Measurements from ENCODE around the gene KCNT1. TPM values are rescaled to one million over a fixed set of nuclear protein-coding genes. Genes with fewer than 3 reads are reported as not detected.

KCNT1 gene
- total and polyA plus RNA-seq, 3 donors from 2014 or later, result 1.8 to 7.3 (median 5.3) TPM

DNA sequence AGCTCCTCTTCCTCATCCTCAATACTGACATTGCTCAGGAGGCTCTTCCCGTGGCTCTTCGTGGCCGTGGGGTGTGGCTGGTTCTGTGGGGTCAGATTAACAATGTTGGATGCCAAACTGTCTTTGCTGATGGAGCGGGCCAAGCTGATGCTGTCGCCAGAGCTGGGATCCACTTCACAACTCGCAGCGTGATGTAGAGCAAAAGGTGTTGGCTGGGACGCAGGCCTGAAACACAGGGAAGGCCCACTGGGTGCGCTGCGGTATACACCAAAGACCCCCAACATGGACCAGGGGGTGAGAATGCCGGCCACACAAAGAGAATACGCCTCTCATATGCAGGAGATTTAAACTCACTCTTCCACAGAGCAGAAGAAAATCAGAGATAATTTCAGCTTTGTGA is 121.1 kb downstream of the KCNT1 start:
- Histone ChIP-seq H3K9me3 (no peaks in the 10 kb centered on the region), H3K27me3 (no peaks in the 10 kb centered on the region), H3K36me3 (ENCODE audit: low read depth, missing control alignments) (no peaks in the 10 kb centered on the region), H3K27ac (no peak overlapping the region), H3K4me1 (no peaks in the 10 kb centered on the region), H3K4me3 (no peak overlapping the region)
- no peak for DNase-seq
- intact Hi-C loops (cut with DNase I; ENCODE audit: low total_unique reads), result no loop called here
- TF ChIP-seq, protein P1, sequence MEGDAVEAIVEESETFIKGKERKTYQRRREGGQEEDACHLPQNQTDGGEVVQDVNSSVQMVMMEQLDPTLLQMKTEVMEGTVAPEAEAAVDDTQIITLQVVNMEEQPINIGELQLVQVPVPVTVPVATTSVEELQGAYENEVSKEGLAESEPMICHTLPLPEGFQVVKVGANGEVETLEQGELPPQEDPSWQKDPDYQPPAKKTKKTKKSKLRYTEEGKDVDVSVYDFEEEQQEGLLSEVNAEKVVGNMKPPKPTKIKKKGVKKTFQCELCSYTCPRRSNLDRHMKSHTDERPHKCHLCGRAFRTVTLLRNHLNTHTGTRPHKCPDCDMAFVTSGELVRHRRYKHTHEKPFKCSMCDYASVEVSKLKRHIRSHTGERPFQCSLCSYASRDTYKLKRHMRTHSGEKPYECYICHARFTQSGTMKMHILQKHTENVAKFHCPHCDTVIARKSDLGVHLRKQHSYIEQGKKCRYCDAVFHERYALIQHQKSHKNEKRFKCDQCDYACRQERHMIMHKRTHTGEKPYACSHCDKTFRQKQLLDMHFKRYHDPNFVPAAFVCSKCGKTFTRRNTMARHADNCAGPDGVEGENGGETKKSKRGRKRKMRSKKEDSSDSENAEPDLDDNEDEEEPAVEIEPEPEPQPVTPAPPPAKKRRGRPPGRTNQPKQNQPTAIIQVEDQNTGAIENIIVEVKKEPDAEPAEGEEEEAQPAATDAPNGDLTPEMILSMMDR (IDR thresholded peaks at IDR 0.05), result no peak
- no peak for TF ChIP-seq POLR2A (IDR thresholded peaks at IDR 0.05)
- 89 to 95% methylated on average over 12 of the region's 12 CpGs for WGBS, 2 donors

DNA sequence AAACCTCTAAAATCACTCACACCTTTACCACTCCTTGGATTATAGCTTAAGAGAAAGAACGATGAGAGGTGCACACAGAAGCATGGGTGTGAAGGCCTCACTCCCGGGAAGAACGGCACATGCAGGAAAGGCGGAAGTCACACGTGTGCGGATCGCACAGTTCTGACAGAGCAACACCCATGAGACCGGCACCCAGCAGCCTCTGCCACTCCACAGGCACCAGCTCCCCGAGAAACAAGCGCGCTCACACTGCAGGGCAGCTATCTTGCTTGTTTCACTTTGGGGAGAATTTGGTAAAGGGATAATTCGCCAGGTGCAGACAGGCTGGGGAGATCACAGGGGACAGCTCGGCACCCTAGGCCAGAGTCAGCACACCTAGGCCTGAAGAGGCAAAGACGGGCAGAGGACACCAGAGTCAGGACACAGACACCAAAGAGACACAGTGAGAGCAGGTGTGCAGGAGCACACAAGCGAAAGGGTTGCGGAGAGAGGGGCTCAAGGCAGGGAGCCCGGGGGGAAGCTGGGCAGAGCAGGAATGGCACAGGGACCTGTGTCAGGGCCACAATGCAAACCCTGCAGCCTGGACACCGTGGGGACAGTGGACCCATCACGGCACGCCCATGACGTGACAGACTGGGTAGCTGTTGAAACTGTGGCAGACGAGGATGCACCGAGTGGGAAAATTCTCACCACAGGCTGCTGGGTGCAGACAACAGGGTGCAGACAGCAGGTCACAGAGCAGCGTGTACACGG is 123.6 kb downstream of the KCNT1 start:
- Histone ChIP-seq H3K9me3 (no peaks in the 10 kb centered on the region), H3K27me3 (no peaks in the 10 kb centered on the region), H3K4me3 (no peak overlapping the region), H3K36me3 (ENCODE audit: low read depth, missing control alignments) (no peaks in the 10 kb centered on the region), H3K4me1 (no peaks in the 10 kb centered on the region), H3K27ac (no peak overlapping the region)
- 81 to 91% methylated on average over 21 to 25 of the region's 25 CpGs for WGBS, 2 donors
- intact Hi-C loops (cut with DNase I; ENCODE audit: low total_unique reads), result no loop called here
- DNase-seq, result no peak
- TF ChIP-seq POLR2A (IDR thresholded peaks at IDR 0.05), result no peak
- TF ChIP-seq, protein P1 (IDR thresholded peaks at IDR 0.05), result no peak

DNA sequence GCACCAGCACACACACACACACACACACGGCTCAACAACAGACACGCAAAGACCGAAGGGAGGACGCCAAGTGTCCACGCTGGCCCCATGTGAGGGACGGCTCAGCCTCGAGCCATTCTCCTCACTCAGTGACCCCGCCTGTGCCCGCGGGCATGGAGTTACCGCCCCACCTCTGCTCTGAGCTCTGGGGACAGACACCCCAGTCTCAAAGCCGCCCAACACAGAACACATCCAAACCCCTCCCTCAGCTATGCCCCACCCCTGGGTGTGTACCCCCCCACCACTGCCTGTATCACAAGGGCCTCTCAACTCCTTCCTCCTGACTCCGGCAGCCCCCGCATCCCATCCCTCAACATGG is 124.2 kb downstream of the KCNT1 start:
- intact Hi-C loops (cut with DNase I; ENCODE audit: low total_unique reads), result no loop called here
- Histone ChIP-seq H3K27me3 (no peaks in the 10 kb centered on the region), H3K9me3 (no peaks in the 10 kb centered on the region), H3K27ac (no peak overlapping the region), H3K36me3 (ENCODE audit: low read depth, missing control alignments) (no peaks in the 10 kb centered on the region), H3K4me3 (no peak overlapping the region), H3K4me1 (no peaks in the 10 kb centered on the region)
- WGBS, 2 donors, result 92 to 95% methylated on average over 14 of the region's 14 CpGs
- no peak for DNase-seq
- TF ChIP-seq POLR2A (IDR thresholded peaks at IDR 0.05), result no peak
- TF ChIP-seq, protein P1 (IDR thresholded peaks at IDR 0.05), result no peak

DNA sequence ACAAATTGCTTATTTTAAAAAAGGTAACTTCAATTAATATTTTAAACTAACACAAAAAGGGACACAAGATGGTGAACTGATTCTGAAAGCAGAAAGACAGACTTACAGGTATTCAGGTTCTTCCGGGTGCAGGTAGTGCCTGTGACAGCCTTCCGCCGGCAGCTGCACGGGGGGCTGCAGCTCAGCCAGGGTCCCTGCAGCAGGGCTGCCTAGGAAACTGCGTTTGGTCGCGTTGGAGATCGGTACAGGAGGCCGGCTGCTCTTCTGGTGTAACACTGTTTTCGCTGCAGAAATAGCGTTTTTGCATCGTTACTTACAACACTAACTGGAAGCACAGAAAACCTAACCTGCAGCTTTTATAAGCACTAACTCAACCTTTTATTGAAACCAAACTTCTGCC is 125.3 kb downstream of the KCNT1 start:
- no peak for TF ChIP-seq POLR2A (IDR thresholded peaks at IDR 0.05)
- TF ChIP-seq, protein P1 (IDR thresholded peaks at IDR 0.05), result no peak
- intact Hi-C loops (cut with DNase I; ENCODE audit: low total_unique reads), result no loop called here
- Histone ChIP-seq H3K27ac (no peak overlapping the region), H3K27me3 (no peaks in the 10 kb centered on the region), H3K4me3 (no peak overlapping the region), H3K36me3 (ENCODE audit: low read depth, missing control alignments) (no peaks in the 10 kb centered on the region), H3K9me3 (no peaks in the 10 kb centered on the region), H3K4me1 (no peaks in the 10 kb centered on the region)
- WGBS, 2 donors, result 95% methylated on average over 12 of the region's 12 CpGs
- DNase-seq, result no peak
